ENCODE measurements around the gene PCK1. TPM values are rescaled to one million over a fixed set of nuclear protein-coding genes. Genes with fewer than 3 reads are reported as not detected.

PCK1 gene
- total and polyA plus RNA-seq, 2 of the 13 experiments (the other 11 are each of a cell fraction or from before 2014, with no cell fraction given), result 6.5 to 12.6 TPM

DNA sequence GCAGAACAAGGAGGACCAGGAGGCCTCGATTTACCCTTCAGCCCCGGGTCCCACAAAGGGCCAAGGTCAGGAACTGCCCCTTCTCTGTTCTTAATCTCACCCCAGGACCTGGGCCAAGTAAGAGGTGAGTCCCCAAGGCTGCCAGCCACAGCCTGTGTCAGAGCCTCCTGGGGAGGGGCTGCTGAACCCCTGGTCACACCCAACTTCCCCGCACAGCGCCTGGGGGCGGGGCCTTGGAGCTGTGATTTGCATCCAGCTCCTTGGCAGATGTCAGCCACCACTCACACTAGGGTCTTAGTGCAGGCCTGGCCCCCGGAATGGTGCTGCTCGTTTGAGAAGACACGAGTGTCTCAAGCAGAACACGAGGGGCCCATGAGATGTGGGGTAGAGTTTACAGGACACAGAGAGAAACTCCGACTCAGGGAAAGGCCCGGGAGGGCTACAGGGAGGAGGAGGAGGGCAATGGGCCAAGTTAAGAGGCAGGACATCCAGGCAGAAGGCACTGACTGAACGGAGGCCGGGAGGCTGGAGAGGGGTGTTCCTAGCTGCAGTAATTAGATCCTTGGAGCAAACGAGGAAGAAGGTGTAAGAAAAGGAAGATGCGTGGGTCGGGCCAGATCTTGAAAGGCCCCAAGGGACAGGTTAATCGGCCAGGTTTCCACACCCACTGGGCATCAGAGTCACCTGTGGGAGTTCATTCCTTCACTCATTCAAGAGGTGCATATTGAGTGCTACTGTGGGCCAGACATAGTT, 32.4 kb downstream of the PCK1 start (continued):
- TF ChIP-seq, protein P1, sequence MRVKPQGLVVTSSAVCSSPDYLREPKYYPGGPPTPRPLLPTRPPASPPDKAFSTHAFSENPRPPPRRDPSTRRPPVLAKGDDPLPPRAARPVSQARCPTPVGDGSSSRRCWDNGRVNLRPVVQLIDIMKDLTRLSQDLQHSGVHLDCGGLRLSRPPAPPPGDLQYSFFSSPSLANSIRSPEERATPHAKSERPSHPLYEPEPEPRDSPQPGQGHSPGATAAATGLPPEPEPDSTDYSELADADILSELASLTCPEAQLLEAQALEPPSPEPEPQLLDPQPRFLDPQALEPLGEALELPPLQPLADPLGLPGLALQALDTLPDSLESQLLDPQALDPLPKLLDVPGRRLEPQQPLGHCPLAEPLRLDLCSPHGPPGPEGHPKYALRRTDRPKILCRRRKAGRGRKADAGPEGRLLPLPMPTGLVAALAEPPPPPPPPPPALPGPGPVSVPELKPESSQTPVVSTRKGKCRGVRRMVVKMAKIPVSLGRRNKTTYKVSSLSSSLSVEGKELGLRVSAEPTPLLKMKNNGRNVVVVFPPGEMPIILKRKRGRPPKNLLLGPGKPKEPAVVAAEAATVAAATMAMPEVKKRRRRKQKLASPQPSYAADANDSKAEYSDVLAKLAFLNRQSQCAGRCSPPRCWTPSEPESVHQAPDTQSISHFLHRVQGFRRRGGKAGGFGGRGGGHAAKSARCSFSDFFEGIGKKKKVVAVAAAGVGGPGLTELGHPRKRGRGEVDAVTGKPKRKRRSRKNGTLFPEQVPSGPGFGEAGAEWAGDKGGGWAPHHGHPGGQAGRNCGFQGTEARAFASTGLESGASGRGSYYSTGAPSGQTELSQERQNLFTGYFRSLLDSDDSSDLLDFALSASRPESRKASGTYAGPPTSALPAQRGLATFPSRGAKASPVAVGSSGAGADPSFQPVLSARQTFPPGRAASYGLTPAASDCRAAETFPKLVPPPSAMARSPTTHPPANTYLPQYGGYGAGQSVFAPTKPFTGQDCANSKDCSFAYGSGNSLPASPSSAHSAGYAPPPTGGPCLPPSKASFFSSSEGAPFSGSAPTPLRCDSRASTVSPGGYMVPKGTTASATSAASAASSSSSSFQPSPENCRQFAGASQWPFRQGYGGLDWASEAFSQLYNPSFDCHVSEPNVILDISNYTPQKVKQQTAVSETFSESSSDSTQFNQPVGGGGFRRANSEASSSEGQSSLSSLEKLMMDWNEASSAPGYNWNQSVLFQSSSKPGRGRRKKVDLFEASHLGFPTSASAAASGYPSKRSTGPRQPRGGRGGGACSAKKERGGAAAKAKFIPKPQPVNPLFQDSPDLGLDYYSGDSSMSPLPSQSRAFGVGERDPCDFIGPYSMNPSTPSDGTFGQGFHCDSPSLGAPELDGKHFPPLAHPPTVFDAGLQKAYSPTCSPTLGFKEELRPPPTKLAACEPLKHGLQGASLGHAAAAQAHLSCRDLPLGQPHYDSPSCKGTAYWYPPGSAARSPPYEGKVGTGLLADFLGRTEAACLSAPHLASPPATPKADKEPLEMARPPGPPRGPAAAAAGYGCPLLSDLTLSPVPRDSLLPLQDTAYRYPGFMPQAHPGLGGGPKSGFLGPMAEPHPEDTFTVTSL (CRISPR knock-in tag; IDR thresholded peaks at IDR 0.05; ENCODE audit: borderline replicate concordance), result no peak
- TF ChIP-seq IRF2 (CRISPR knock-in tag; IDR thresholded peaks at IDR 0.05) (no peak), FOXM1 (CRISPR knock-in tag; IDR thresholded peaks at IDR 0.05) (no peak), ZNF615 (CRISPR knock-in tag; IDR thresholded peaks at IDR 0.05; ENCODE audit: borderline replicate concordance) (no peak), SIX4 (CRISPR knock-in tag; IDR thresholded peaks at IDR 0.05) (no peak), YEATS2 (CRISPR knock-in tag; IDR thresholded peaks at IDR 0.05; ENCODE audit: borderline replicate concordance) (no peak), ZNF713 (CRISPR knock-in tag; IDR thresholded peaks at IDR 0.05) (no peak), SETDB1 (CRISPR knock-in tag; IDR thresholded peaks at IDR 0.05; ENCODE audit: borderline replicate concordance) (0 out of 2 replicates have a peak, but pooled peaks have one; percentile 11), ZNF652 (CRISPR knock-in tag; IDR thresholded peaks at IDR 0.05; ENCODE audit: borderline replicate concordance, low read depth) (no peak), NR2F6 (IDR thresholded peaks at IDR 0.05) (no peak), NR2F6 (CRISPR knock-in tag; IDR thresholded peaks at IDR 0.05) (no peak)
- TF ChIP-seq, protein P2, sequence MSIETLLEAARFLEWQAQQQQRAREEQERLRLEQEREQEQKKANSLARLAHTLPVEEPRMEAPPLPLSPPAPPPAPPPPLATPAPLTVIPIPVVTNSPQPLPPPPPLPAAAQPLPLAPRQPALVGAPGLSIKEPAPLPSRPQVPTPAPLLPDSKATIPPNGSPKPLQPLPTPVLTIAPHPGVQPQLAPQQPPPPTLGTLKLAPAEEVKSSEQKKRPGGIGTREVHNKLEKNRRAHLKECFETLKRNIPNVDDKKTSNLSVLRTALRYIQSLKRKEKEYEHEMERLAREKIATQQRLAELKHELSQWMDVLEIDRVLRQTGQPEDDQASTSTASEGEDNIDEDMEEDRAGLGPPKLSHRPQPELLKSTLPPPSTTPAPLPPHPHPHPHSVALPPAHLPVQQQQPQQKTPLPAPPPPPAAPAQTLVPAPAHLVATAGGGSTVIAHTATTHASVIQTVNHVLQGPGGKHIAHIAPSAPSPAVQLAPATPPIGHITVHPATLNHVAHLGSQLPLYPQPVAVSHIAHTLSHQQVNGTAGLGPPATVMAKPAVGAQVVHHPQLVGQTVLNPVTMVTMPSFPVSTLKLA (IDR thresholded peaks at IDR 0.05), result peak; percentile 46
- TF ChIP-seq, protein P3, sequence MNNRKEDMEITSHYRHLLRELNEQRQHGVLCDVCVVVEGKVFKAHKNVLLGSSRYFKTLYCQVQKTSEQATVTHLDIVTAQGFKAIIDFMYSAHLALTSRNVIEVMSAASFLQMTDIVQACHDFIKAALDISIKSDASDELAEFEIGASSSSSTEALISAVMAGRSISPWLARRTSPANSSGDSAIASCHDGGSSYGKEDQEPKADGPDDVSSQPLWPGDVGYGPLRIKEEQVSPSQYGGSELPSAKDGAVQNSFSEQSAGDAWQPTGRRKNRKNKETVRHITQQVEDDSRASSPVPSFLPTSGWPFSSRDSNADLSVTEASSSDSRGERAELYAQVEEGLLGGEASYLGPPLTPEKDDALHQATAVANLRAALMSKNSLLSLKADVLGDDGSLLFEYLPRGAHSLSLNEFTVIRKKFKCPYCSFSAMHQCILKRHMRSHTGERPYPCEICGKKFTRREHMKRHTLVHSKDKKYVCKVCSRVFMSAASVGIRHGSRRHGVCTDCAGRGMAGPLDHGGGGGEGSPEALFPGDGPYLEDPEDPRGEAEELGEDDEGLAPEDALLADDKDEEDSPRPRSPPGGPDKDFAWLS (CRISPR knock-in tag; IDR thresholded peaks at IDR 0.05; ENCODE audit: borderline replicate concordance), result no peak
- TF ChIP-seq, protein P4, sequence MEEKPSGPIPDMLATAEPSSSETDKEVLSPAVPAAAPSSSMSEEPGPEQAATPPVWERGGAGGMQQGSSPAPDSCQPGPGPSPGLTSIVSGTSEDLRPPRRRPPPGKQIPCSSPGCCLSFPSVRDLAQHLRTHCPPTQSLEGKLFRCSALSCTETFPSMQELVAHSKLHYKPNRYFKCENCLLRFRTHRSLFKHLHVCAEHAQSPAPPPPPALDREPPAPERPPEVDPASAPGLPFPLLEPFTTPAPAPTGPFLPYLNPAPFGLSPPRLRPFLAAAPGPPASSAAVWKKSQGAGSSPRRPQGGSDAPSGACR (CRISPR knock-in tag; IDR thresholded peaks at IDR 0.05), result no peak
- TF ChIP-seq, protein P5, sequence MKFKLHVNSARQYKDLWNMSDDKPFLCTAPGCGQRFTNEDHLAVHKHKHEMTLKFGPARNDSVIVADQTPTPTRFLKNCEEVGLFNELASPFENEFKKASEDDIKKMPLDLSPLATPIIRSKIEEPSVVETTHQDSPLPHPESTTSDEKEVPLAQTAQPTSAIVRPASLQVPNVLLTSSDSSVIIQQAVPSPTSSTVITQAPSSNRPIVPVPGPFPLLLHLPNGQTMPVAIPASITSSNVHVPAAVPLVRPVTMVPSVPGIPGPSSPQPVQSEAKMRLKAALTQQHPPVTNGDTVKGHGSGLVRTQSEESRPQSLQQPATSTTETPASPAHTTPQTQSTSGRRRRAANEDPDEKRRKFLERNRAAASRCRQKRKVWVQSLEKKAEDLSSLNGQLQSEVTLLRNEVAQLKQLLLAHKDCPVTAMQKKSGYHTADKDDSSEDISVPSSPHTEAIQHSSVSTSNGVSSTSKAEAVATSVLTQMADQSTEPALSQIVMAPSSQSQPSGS (CRISPR knock-in tag; IDR thresholded peaks at IDR 0.05), result no peak
- TF ChIP-seq, protein P6, sequence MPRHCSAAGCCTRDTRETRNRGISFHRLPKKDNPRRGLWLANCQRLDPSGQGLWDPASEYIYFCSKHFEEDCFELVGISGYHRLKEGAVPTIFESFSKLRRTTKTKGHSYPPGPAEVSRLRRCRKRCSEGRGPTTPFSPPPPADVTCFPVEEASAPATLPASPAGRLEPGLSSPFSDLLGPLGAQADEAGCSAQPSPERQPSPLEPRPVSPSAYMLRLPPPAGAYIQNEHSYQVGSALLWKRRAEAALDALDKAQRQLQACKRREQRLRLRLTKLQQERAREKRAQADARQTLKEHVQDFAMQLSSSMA (CRISPR knock-in tag; IDR thresholded peaks at IDR 0.05), result no peak
- TF ChIP-seq, protein P7, sequence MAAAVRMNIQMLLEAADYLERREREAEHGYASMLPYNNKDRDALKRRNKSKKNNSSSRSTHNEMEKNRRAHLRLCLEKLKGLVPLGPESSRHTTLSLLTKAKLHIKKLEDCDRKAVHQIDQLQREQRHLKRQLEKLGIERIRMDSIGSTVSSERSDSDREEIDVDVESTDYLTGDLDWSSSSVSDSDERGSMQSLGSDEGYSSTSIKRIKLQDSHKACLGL (CRISPR knock-in tag; IDR thresholded peaks at IDR 0.05), result peak; percentile 58; the same call in 1 of the 2 replicates
